ENCODE results near the gene DIRAS1.
"Not testable (repeated sequence)": the region's sequence is repeated elsewhere in the genome, so short reads cannot be mapped to it uniquely, and the experiment has no call there.

Gene DIRAS1

GRCh38 chr19:2678044-2678671, 43.0 kb downstream of the DIRAS1 start:
- DNase-seq (ENCODE audit: low read depth in 2 of 2), result no peak

GRCh38 chr19:2676823-2677222, 44.3 kb downstream of the DIRAS1 start:
- DNase-seq (ENCODE audit: low read depth in 2 of 2), result no peak

- no peak for DNase-seq (ENCODE audit: low read depth in 2 of 2)
Measured at GRCh38 chr19:2675892-2676291, 45.3 kb downstream of the DIRAS1 start.

- no peak for DNase-seq (ENCODE audit: low read depth in 2 of 2)
Measured at GRCh38 chr19:2670217-2670616, 51.0 kb downstream of the DIRAS1 start.

- DNase-seq (ENCODE audit: low read depth in 2 of 2), result no peak
Measured at GRCh38 chr19:2668175-2668763, 52.9 kb downstream of the DIRAS1 start.

- DNase-seq (ENCODE audit: low read depth in 2 of 2), result not testable (repeated sequence)
Measured at GRCh38 chr19:2667349-2667748, 53.8 kb downstream of the DIRAS1 start.

- no peak for DNase-seq (ENCODE audit: low read depth in 2 of 2)
Measured at GRCh38 chr19:2666344-2666994, 54.7 kb downstream of the DIRAS1 start.

GRCh38 chr19:2665103-2665502, 56.1 kb downstream of the DIRAS1 start:
- no peak for DNase-seq (ENCODE audit: low read depth in 2 of 2)

Measured in stimulated activated CD8-positive, alpha-beta memory T cell treated with anti-CD3 and anti-CD28 coated beads, Interleukin-7, amount 100 ng/mL, for 4 hours (primary cell).